Stimulated activated CD8-positive, alpha-beta memory T cell treated with anti-CD3 and anti-CD28 coated beads, Interleukin-4, amount 100 ng/mL, for 4 hours (primary cell): Measurements from ENCODE around the gene CACNA2D3.
"Not testable (repeated sequence)": the region's sequence is repeated elsewhere in the genome, so short reads cannot be mapped to it uniquely, and the experiment has no call there.

Experiments
- DNase-seq, 2 donors: peaks; one replicate each; pipeline ENCODE4 v3.0.0-alpha.2; 2020; ENCODE audit warnings: low read depth in 2 of 2, low spot score in 1 of 2

Gene CACNA2D3

DNA sequence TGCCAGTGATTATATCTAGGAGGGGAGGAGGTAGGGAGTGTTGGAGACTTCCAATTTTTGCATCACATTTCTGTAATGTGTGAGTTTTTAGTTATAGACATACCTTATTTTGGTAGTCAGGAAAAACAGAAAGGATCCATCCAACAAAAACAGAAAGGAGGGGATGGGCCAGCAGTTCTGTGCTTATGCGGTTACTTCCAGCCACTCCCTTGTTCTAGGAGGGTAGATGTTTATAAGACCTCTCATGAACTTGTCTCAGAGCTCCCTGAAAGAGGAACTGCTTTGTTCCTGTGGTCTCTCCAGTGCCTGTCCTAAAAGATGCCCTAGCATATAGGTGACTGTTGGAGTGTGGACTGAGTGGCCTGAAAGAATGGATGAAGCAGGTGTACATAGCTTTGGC lies 323.3 kb downstream of the CACNA2D3 start:
- DNase-seq: no peak

DNA sequence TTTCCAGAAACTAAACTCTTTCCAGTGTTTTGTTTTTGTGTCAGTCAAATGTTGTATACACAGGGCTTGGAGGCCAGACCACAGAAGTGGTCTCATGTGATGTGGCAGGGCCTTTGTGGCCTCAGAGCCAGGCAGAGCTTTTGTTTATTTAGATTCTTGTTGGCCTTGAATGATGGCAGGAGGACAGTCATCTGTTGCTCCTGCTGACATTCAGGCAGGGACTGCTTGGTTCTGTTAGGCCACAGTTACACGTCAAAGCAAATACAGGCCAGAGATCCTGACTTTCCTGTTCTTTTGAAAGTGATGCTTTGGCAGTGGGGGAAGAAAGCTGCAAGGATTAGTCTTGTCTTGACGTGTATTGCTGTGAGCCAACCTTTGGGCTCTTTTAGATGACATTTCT lies 325.1 kb downstream of the CACNA2D3 start:
- no peak for DNase-seq

DNA sequence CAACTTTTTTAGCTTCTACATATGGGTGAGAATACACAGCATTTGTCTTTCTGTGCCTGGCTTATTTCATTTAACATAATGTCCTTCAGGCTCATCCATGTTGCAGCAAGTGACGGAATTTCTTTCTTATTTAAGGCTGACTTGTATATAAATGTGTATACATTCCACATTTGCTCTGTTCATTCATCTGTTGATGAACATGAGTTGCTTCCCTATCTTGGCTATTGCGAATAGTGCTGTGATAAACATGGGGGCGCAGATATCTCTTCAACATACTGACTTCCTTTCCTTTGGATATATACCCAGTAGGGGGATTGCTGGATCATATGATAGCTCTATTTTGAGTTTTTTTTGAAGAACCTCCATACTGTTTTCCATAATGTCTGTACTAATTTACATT lies 332.5 kb downstream of the CACNA2D3 start:
- DNase-seq: no peak

DNA sequence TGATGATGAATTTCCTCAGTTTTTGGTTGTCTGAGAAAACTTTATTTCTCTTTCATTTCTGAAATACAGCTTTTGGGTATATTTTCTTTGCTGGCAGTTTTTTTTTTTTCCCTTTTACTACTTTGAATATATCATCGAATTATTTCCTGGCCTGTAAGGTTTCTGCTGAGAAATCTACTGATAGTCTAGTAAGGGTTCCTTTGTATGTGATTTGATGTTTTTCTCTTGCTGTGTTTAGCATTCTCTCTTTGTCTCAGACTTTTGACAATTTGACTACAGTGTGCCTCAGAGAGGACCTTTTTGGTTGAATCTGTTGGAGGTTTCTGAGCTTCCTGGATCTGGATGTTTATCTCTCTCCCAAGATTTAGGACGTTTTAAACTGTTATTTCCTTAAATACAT lies 336.0 kb downstream of the CACNA2D3 start:
- no peak for DNase-seq

DNA sequence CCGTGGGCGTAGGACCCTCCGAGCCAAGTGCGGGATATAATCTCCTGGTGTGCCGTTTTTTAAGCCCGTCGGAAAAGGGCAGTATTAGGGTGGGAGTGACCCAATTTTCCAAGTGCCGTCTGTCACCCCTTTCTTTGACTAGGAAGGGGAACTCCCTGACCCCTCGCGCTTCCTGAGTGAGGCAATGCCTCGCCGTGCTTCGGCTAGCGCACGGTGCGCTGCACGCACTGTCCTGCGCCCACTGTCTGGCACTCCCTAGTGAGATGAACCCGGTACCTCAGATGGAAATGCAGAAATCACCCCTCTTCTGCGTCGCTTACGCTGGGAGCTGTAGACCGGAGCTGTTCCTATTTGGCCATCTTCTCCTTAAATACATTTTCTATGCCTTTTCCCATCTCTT lies 342.2 kb downstream of the CACNA2D3 start:
- not testable (repeated sequence) for DNase-seq

DNA sequence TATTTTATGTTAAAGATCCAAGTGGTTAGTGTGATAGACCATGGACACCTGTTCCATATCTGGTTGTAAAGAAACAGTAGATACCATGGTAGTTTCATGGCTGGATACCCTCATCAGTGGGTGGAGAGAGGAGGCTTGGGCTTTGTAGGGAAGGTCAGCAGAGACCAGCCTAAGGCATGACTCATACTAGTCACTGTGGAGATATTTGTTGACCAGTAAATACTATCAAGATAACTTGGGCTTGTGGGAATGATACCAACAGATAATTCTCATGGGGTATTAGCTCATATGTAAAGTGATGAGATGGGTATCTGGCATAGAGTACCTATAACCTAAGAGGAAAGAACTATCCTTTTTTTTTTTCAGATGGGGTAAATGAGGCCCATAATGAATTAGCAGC lies 354.5 kb downstream of the CACNA2D3 start:
- no peak for DNase-seq

DNA sequence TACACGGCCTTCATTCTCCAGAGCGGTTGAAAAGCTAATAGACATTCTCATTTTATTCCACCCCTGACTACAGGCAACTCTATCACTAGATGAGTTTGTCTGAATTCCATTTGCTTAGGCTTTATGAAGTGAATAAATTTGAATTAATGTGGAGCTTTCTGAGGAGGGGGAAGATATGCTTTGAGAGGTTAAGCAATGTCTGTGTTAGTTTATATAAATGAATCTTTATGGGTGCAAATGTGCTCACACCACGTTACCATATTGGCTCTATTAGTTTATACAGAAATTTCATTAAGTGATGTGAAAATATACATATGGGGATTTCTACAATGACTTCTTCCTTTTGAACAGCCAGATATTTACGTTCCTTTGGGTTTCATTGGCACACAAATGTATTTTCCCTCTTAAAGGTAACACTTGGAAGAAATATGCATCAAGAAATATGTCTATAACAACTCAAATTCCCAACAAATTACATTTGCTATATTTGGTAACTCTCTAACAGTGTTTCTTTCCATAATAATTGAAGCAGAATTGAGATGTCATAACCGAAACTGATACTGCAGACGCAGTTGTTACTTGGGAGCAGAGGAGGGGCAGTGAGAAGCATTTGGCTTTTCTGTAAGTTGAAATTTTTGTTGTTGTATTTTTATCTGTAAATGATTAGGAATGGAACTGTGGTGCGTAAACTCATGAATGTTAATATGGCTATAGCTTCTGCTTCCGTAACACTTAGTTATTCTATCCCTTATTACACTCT lies 359.4 kb downstream of the CACNA2D3 start:
- DNase-seq: no peak

DNA sequence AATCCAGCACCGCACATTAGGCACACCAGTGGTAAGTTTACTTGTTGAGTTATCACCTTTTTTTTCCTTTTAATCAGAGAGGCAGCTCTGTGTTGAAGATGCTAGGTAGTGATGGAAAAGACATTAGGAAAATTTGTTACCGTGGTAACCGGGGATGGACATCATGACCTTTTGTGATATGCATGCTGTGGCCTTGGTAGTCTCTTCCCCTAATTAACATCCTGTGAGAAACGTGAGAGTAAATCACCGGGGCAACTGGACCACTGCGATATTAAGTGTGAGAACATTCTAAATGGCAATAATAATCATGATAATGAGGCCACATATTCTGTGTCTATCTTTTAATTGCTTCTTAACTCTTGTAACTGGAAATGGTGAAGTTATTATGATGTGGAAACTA lies 362.0 kb downstream of the CACNA2D3 start:
- DNase-seq: no peak

DNA sequence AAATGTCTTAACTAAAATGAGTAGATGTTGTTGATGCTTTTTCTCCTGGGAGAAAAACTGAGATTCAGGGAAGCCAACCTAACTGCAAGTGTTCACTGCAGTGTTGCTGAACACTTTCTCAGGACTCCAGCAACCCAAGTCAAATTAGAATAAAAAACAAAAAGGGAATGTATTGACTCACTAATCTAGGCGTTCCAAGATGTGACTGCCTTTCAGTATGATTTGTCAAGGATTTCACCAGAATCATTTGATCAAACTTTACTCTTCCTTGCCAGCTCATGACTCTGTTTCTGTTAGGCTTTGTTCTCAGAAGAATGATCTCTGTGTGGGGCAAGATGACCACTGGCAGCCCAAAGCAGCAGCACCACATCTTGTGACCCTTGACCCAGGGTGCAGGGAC lies 364.0 kb downstream of the CACNA2D3 start:
- DNase-seq: no peak

DNA sequence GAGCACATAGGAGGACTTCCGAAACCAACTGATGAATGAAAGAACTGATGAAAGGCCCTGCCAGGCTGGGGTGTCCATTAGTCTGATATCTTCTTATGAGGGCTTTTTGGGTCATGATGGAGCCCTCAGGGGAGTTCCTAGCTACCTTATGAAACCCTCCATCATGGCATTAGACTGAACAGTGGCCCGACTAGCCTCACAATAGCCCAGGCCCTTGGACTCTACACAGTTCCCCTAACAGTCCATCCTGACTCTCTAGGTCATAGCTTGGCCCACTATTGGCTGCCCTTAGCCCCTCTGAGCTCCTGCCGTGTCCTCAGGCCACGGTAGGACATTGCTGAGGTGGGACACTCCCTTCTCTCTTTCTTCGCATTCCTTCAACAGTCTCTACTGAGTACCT lies 365.9 kb downstream of the CACNA2D3 start:
- no peak for DNase-seq

DNA sequence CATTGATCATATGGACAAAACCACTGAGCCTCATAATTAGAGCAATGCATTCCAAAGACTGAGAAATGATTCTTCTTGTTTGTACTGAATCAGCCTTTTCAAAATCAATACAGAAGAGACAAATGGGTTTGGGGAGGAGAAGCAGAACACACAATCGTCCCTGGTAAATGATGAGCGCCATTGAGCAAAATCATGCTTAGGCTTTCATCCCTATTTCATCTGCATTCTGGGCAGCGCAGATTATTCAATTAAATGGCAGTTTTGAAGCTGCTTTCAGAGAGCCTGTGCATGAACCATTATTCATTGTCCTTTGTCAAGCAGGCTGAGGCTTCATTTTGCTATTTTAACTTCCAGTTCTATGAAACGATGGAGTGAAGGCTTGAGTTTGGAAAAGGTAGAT lies 371.9 kb downstream of the CACNA2D3 start:
- DNase-seq: no peak

DNA sequence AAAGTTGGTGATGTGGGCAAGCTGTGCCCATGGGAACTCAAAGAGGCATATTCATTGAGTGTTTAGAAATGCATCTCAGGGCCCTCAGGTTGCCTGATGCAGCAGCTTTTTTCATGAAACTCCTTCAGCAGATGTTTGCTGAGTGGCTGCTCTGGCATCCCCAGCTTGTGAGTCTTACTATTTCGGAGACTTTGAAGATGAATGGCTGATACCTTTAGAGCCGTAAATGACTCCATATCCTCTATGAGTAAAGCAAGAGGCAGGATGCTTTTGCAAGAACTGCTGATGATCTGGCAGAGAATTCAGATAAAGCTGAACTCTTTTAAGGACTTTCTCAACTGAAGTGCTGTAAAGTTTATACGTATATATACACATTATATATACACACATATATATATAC lies 384.3 kb downstream of the CACNA2D3 start:
- DNase-seq: no peak

DNA sequence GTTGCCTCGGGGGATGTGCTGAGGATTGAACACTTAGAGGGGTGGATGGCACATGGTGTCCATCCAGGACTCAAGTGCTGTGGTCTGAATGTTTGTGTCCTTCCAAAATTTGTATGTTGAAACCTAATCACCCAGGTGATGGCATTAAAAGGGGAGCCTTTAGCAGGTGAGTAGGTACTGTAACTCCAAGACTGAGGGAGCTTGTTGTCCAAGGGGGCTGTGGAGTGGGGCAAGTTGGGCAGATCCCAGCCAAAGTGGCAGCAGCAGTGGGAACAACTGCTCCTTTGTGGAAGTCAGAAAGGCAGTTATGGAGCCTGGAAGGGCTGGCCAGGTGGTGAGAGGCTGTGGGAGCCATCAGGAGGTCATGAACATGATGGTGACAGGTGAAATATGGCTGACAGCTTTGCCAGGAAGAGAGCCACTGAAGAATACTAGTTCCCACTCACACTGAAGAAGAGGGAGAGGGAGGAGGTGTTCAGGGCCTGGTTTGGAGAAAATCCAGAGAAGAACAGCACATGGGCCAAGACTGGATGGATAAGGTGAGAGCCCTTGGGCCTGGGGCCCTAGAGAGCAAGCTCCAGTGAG lies 385.6 kb downstream of the CACNA2D3 start:
- no peak for DNase-seq

DNA sequence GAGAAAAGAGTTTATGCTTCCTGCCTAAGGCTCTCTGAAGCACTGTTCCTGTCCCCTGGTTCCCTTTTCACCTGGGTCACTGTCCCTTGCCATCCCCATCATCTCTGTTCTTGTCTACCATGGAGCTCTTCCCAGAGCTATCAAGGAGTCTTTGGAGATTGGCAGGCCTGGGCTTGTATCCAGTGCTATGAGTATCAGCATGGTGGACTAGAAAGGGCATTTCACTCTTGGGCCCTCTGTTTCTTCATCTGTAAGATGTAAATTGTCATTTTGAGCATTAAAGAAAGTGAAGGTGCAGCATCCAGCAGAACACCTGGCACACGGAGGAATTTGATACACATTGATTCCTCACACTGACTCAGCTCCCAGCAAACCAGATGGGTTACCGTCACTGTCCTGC lies 388.2 kb downstream of the CACNA2D3 start:
- DNase-seq: no peak

DNA sequence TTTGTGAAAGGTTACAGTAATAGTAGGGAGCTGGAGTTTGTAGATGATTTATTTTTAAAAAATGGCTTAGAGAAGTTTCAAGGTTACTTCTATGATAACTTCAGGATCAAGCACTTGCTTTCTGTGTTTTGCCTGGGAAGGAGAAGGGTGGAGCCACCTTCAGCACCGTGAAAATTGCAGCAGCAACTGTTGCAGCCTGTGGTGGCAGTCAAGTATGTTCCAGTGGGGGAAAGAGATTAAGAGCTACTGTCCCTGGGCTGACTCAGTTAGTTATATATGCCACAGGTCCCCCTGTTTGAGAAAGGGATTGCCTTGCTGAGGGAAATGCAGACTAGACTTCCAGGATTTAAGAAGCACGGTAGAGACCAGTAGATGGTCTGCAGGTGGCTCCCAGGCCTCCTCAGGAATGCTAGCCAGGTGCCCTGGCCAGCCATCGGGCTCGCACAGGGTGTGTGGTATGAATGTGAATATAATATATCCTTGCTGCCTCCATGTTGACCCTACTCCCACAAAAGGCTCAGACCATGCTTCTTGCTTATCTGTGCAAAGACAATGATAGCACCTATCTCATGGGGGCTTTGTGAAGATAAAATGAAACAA lies 389.5 kb downstream of the CACNA2D3 start:
- no peak for DNase-seq

DNA sequence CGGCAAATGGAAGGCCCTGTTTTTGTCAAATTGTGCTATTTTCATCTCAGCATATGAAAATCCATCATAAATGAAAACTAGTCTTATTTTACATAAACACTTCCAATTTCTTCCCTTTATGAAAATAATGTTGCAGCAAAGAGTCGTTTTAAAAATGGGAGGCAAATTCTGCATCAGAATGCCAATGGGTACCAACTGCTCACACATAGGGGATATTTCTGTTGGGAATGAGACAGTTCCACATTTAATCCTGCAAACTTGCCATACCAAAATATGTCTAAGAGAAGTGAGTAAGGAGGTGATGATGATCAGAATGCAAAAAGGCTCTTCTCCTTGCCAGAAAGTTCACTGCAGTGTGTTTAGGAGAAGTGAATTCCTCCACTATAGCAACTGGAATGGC lies 391.7 kb downstream of the CACNA2D3 start:
- no peak for DNase-seq

DNA sequence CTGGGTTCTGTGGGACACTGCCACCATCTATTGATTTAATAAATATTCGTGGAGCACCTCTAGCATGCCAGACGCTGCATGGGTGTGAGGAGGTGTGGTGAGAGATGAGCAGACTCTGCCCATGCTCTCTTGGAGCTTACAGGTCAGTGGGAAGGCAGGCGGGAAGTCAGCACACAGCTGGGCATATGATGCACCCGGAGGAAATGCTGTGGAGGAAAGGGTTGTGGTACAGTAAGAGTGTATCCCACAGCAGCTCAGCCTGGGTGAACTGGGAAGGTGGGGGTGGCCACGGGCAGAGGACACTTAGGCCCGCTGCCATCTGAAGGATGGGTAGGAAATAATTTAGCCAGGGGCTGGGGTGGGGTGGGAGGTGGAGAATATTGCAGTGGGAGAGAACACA lies 392.1 kb downstream of the CACNA2D3 start:
- DNase-seq: no peak

DNA sequence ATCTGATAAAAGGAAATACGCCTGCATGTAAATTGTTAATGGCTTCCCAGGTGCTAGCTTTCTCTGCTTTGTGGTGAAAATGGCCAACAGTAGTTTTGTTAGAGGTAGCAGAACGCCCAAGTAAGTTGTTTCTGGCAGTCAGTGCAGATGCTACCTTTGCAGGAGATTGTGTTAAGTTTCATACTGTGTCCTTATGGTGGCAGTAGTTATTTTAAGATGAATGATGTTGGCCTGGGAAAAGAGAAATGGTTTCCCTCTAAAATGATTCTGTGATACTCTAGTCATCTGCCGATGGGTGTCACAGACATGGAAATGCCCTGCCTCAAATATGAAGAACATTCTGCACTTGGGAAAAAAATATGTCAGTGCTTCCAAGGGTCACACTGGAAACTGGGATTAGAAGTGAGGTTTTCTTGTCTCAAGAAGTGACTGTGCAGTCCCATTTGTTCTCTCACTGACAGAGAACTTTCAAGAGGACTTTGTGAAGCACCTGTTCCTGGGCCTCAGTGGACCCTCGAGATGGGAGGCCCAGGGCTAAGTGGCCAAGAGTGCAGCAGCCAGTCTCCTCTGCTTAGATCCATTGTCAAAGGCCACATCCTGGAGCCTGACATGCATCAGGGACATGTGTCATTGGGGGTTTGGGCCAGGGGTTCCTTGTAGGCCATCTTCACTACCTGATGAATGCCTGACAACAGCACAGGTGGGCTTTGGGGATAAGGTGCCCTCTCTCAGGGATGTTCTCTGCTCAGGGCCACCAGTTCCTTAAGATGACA lies 393.3 kb downstream of the CACNA2D3 start:
- no peak for DNase-seq

DNA sequence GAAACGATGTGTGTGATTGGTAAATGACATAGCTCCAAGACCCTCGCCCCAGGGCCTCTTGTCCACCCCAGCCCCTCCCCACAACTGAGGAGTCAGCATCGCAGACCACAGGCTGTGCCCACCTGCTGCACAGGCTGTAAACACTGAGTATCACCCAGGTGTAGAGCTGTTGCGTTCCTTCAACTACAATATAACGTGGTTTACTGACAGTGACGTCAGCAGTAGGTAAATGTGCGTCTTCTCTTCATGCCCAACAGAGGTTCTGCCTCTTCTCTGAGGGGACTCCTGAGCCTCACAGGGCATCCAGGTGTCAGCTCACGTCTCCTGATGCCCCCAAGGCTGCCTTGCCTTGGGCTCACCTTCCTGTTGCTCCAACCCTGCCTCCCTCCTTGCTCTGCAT lies 395.1 kb downstream of the CACNA2D3 start:
- DNase-seq: no peak

DNA sequence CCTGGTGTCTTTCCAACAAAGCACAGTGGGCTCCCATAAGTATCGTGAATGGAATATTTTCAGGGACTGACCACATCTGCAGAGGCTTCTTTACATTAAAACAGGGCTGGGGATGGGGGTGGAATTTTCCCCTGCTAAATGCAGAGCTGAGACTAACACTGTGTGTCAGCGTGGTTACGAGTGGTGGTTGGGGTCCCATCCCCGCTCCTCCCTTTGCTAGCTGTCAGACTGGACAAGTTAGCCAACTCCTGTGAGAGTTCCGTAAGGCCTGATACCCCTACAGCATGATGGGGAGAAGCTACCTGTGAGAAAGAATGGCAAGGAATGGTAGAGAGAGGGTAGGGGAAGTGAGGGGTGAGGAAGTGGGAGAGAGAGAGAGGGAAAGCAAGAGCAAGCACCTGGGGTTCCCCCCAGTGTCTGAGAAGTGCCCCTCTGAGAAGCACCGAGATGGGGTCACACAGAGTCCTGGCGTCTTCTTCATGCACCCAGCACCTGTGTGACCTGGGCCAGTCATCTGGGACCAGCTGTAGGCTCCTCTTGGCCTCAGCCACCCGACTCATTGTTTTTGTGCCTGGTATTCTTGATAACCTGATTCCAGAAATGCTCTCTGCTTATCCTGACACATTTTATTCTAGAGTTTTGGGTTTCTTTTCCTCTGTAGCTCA lies 395.8 kb downstream of the CACNA2D3 start:
- DNase-seq: no peak

DNA sequence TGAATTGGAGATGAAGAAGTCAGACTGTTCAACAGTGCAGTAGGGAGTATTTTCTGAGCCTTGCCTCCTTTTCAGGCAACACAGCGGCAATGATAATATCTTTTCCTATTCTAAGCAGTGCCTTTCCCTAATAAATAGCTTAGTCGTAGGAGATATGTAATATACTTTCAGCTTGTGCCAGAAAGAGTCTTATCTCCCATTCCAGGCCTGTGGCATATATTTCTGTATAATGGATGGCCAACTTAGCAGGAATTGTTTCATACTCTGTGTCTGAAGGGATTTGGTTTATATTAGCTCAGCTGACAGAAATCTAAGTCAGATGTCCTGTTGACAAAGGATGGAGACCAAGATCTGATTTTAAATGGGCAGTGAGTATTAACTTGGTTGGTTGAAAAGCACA lies 397.1 kb downstream of the CACNA2D3 start:
- no peak for DNase-seq
